GM19193 (cell line): ENCODE measurements around the gene IFT81.

Source experiments
- POLR2A ChIP-seq: IDR thresholded peaks from 4 replicates; pipeline ENCODE4 v1.6.1; 2011; ENCODE audit not compliant: insufficient read depth, insufficient read length; ENCODE audit errors: extremely low read depth

IFT81 gene

DNA sequence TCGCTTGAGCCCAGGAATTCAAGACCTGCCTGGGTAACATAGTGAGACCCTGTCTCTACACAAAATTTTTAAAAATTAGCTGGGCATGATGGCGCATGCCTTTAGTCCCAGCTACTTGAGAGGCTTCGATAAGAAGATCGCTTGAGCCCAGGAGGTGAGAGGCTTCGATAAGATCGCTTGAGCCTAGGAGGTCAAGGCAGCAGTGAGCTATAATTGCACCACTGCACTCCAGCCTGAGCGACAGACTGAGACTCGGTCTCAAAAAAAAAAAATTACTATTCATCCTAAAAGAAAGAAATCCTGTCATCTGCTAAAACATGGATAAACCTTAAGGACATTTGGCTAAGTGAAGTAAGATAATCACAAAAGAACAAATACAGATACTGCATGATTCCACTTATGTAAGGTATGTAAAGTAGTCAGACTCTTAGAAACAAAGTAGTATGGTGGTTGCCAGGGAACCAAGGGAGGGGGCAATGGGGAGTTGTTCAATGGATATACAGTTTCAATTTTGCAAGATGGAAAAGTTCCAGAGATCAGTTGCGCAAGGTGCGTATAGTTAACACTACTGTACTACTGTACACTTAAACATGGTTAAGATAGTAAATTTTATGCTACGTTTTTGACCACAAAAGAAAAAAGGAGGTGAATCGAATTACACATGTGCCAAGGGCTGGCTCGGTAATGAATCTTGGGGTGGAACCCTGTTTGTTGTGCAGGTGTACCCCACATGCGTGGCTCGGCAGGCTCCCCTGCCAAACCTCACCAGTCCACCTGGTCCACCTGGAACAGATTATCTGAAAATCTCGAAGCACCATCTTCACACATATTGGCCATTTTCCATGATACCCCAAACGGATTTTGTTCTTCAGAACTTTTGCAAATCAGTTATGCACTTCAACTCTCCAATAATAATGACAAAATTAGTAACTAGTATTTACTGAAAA lies 138.6 kb downstream of the IFT81 start:
- TF ChIP-seq POLR2A: no peak

DNA sequence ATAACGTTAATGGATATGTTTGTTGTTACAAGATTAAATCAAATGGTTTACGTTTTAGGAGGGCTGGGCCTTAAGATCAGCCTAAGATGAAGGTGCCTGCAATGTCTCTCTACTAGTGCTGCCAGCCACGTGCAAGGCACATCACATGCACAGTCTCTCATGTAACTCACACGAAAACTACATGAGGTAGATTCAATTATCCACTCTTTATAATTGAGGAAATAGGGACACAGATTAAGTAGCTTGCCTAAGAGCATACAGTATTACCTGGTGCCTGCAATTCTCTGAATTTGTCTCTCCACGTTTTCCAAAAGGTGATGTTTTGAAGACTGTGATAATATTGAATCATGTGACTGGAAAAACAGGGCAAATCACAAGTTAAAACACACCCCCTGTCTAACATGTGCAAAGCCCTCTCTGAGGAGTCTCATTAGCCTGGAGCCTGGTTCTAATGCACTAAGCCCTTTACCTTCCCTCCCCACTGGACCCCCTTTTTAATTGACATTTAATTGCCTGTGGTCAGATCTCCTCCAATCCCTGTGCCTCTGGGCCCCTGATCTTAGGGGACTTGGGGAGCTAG lies 142.3 kb downstream of the IFT81 start:
- TF ChIP-seq POLR2A: no peak

DNA sequence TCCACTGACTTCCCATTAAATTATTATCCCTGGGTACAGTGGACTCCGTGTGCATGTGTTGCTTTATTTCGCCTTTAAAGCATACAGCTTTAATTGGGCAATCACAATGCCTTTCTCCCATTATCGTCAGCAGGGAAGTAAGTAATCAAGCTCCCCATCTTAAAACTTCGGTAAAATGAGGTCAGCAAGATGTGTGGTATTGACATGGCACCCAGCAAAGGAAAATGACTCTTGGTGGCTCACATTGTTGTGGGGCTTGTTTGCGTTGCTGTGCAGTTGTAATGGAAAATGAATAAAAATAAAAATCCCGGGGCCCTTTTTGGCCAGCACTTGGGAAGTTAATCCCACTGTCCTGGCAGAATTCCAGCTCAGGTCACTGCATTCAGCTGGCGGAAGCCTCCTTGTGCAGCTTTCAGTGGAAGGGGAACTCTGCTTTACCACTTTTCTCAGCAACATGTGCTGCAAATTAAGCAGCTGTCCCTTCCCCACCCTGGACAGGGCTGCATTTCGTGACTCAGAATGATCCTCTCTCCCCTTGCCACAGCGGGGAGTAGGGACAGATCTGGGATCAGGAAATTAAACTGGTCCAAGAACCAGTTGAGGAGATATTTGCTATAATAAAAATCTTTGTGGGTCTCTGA lies 142.9 kb downstream of the IFT81 start:
- TF ChIP-seq POLR2A: no peak
